Measurements from ENCODE around the gene NTF3. TPM values are rescaled to one million over a fixed set of nuclear protein-coding genes. Genes with fewer than 3 reads are reported as not detected.

The NTF3 gene
- total and polyA plus RNA-seq, 2 donors (not counting 1 experiment from before 2014, with no cell fraction given), result 5.9 to 12.5 TPM

- Histone ChIP-seq H3K4me2 (ENCODE audit: extremely low read depth, insufficient read depth, low read length) (peak overlapping the region; percentile 17), H3K36me3 (ENCODE audit: control insufficient read depth, insufficient read depth, low read length) (no peaks in the 10 kb centered on the region), H3K27ac (ENCODE audit: insufficient read depth, low read length) (no peak overlapping the region), H3K79me2 (ENCODE audit: control insufficient read depth, insufficient read depth, low read length) (no peaks in the 10 kb centered on the region), H3K4me1 (ENCODE audit: control insufficient read depth, extremely low read depth, insufficient read depth, low read length) (peaks cover 6% of the 10 kb centered on the region), H3K9ac (ENCODE audit: insufficient read depth, low read length) (no peak overlapping the region), H3K27me3 (ENCODE audit: control insufficient read depth, insufficient read depth, low read length) (no peaks in the 10 kb centered on the region), H3K4me3 (replicated peaks in 1 of 4; ENCODE audit: control extremely low read depth in 1 of 4, insufficient read depth in 1 of 4, low read depth in 3 of 4, low read length in 4 of 4) (no peak overlapping the region), H2AFZ (ENCODE audit: low read length) (no peak overlapping the region), H3K9me3 (ENCODE audit: control insufficient read depth, insufficient read depth, low read depth, low read length) (no peaks in the 10 kb centered on the region), H4K20me1 (ENCODE audit: control insufficient read depth, extremely low read depth, insufficient read depth, low read length) (no peaks in the 10 kb centered on the region)
- TF ChIP-seq EZH2 (IDR thresholded peaks at IDR 0.05; ENCODE audit: low read length, missing control alignments) (no peak), CTCF (conservative IDR thresholded peaks at IDR 0.05 in 1 of 2, IDR thresholded peaks at IDR 0.05 in 1 of 2; ENCODE audit: low read depth in 1 of 2, low read length in 2 of 2) (no peak)
- peak; percentile 8 to 17 for DNase-seq (ENCODE audit: low read depth in 2 of 2)
These were observed 48.5 kb downstream of the NTF3 start for GRCh38 chr12:5480218-5480937.

- H3K4me1 ChIP-seq (ENCODE audit: control insufficient read depth, extremely low read depth, insufficient read depth, low read length), result peaks cover 6% of the 10 kb centered on the region
- no peak overlapping the region for H3K4me2 ChIP-seq (ENCODE audit: extremely low read depth, insufficient read depth, low read length)
- no peaks in the 10 kb centered on the region for H3K79me2 ChIP-seq (ENCODE audit: control insufficient read depth, insufficient read depth, low read length)
- H3K4me3 ChIP-seq (replicated peaks in 1 of 4; ENCODE audit: control extremely low read depth in 1 of 4, insufficient read depth in 1 of 4, low read depth in 3 of 4, low read length in 4 of 4), result no peak overlapping the region
- TF ChIP-seq EZH2 (IDR thresholded peaks at IDR 0.05; ENCODE audit: low read length, missing control alignments) (no peak), CTCF (conservative IDR thresholded peaks at IDR 0.05 in 1 of 2, IDR thresholded peaks at IDR 0.05 in 1 of 2; ENCODE audit: low read depth in 1 of 2, low read length in 2 of 2) (no peak)
- no peak overlapping the region for H2AFZ ChIP-seq (ENCODE audit: low read length)
- H3K9me3 ChIP-seq (ENCODE audit: control insufficient read depth, insufficient read depth, low read depth, low read length), result no peaks in the 10 kb centered on the region
- no peak overlapping the region for H3K9ac ChIP-seq (ENCODE audit: insufficient read depth, low read length)
- no peak overlapping the region for H3K27ac ChIP-seq (ENCODE audit: insufficient read depth, low read length)
- H3K36me3 ChIP-seq (ENCODE audit: control insufficient read depth, insufficient read depth, low read length), result no peaks in the 10 kb centered on the region
- no peaks in the 10 kb centered on the region for H4K20me1 ChIP-seq (ENCODE audit: control insufficient read depth, extremely low read depth, insufficient read depth, low read length)
- H3K27me3 ChIP-seq (ENCODE audit: control insufficient read depth, insufficient read depth, low read length), result no peaks in the 10 kb centered on the region
- DNase-seq (ENCODE audit: low read depth in 2 of 2), result no peak
These were observed 49.0 kb downstream of the NTF3 start for GRCh38 chr12:5480938-5481303.

GRCh38 chr12:5481645-5482044, 49.7 kb downstream of the NTF3 start:
- H3K9ac ChIP-seq (ENCODE audit: insufficient read depth, low read length), result no peak overlapping the region
- no peaks in the 10 kb centered on the region for H3K79me2 ChIP-seq (ENCODE audit: control insufficient read depth, insufficient read depth, low read length)
- no peak overlapping the region for H2AFZ ChIP-seq (ENCODE audit: low read length)
- no peaks in the 10 kb centered on the region for H3K36me3 ChIP-seq (ENCODE audit: control insufficient read depth, insufficient read depth, low read length)
- TF ChIP-seq EZH2 (IDR thresholded peaks at IDR 0.05; ENCODE audit: low read length, missing control alignments), result no peak
- no peak for TF ChIP-seq CTCF (conservative IDR thresholded peaks at IDR 0.05 in 1 of 2, IDR thresholded peaks at IDR 0.05 in 1 of 2; ENCODE audit: low read depth in 1 of 2, low read length in 2 of 2)
- H3K4me1 ChIP-seq (ENCODE audit: control insufficient read depth, extremely low read depth, insufficient read depth, low read length), result peaks cover 6% of the 10 kb centered on the region
- no peak overlapping the region for H3K4me3 ChIP-seq (replicated peaks in 1 of 4; ENCODE audit: control extremely low read depth in 1 of 4, insufficient read depth in 1 of 4, low read depth in 3 of 4, low read length in 4 of 4)
- H3K9me3 ChIP-seq (ENCODE audit: control insufficient read depth, insufficient read depth, low read depth, low read length), result no peaks in the 10 kb centered on the region
- H3K4me2 ChIP-seq (ENCODE audit: extremely low read depth, insufficient read depth, low read length), result no peak overlapping the region
- no peak for DNase-seq (ENCODE audit: low read depth in 2 of 2)
- H3K27me3 ChIP-seq (ENCODE audit: control insufficient read depth, insufficient read depth, low read length), result no peaks in the 10 kb centered on the region
- no peaks in the 10 kb centered on the region for H4K20me1 ChIP-seq (ENCODE audit: control insufficient read depth, extremely low read depth, insufficient read depth, low read length)
- no peak overlapping the region for H3K27ac ChIP-seq (ENCODE audit: insufficient read depth, low read length)
